ENCODE results near the gene KIAA0825.
A peak's percentile ranks its signal among the peaks of the same experiment; 100 is the strongest.
"Not testable (repeated sequence)": the region's sequence is repeated elsewhere in the genome, so short reads cannot be mapped to it uniquely, and the experiment has no call there.

Gene KIAA0825

GRCh38 chr5:94173100-94173499, 445.3 kb downstream of the KIAA0825 start:
- intact Hi-C loops (cut with DNase I), result no loop called here
- DNase-seq, result no peak

GRCh38 chr5:94171070-94171469, 447.3 kb downstream of the KIAA0825 start:
- intact Hi-C loops (cut with DNase I); DNase-seq: not testable (repeated sequence)

GRCh38 chr5:94170158-94170557, 448.2 kb downstream of the KIAA0825 start:
- intact Hi-C loops (cut with DNase I), result not testable (repeated sequence)

GRCh38 chr5:94168151-94168550, 450.3 kb downstream of the KIAA0825 start:
- DNase-seq, result no peak
- intact Hi-C loops (cut with DNase I), result no loop called here

More at GRCh38 chr5:94170158-94170557, 448.2 kb downstream of the KIAA0825 start:
- not testable (repeated sequence) for DNase-seq

- intact Hi-C loops (cut with DNase I), result no loop called here
- DNase-seq, result no peak
These were observed 456.6 kb downstream of the KIAA0825 start for GRCh38 chr5:94161801-94162200.

- DNase-seq, result no peak
- intact Hi-C loops (cut with DNase I), result no loop called here
These were observed 459.3 kb downstream of the KIAA0825 start for GRCh38 chr5:94159144-94159543.

- intact Hi-C loops (cut with DNase I), result no loop called here
- DNase-seq, result no peak
These were observed 460.5 kb downstream of the KIAA0825 start for GRCh38 chr5:94157704-94158539.

GRCh38 chr5:94154672-94155071, 463.7 kb downstream of the KIAA0825 start:
- DNase-seq, result no peak
- intact Hi-C loops (cut with DNase I), result no loop called here

- intact Hi-C loops (cut with DNase I), result no loop called here
- peak; percentile 27 to 88 (median 68) for DNase-seq
These were observed 464.5 kb downstream of the KIAA0825 start for GRCh38 chr5:94153736-94154450.

- intact Hi-C loops (cut with DNase I); DNase-seq: not testable (repeated sequence)
These were observed 474.8 kb downstream of the KIAA0825 start for GRCh38 chr5:94143621-94144020.

GRCh38 chr5:94140300-94140699, 478.1 kb downstream of the KIAA0825 start:
- no peak for DNase-seq
- intact Hi-C loops (cut with DNase I), result no loop called here

- intact Hi-C loops (cut with DNase I), result no loop called here
- DNase-seq, result no peak
These were observed 488.3 kb downstream of the KIAA0825 start for GRCh38 chr5:94130077-94130476.

GRCh38 chr5:94125107-94125506, 493.3 kb downstream of the KIAA0825 start:
- intact Hi-C loops (cut with DNase I), result no loop called here
- DNase-seq, result no peak

- intact Hi-C loops (cut with DNase I), result not testable (repeated sequence)
These were observed 502.1 kb downstream of the KIAA0825 start for GRCh38 chr5:94116317-94116716.

GRCh38 chr5:94113087-94113486, 505.3 kb downstream of the KIAA0825 start:
- intact Hi-C loops (cut with DNase I), result no loop called here
- no peak for DNase-seq

More at GRCh38 chr5:94116317-94116716, 502.1 kb downstream of the KIAA0825 start:
- not testable (repeated sequence) for DNase-seq

- peak; percentile 91 to 98 (median 95) for DNase-seq
- intact Hi-C loops (cut with DNase I), result no loop called here
These were observed 507.0 kb downstream of the KIAA0825 start for GRCh38 chr5:94111209-94112004.

GRCh38 chr5:94103514-94104245, 514.7 kb downstream of the KIAA0825 start:
- no peak for DNase-seq
- intact Hi-C loops (cut with DNase I), result no loop called here
